GM12878 (cell line): ENCODE measurements around the gene GPR21. TPM values are rescaled to one million over a fixed set of nuclear protein-coding genes. Genes with fewer than 3 reads are reported as not detected.

Experiments
- ATAC-seq: fragments of 200-7000 bp; cut with Tn5 transposase; 3 replicates; pipeline ENCODE4 v1.9.1; 2020; ENCODE audit warnings: mild to moderate bottlenecking, moderate library complexity
- BruUV-seq: library from RNA; stranded (reverse); fragments of 400-500 nt; replicated peaks from 2 replicates; lab custom pipeline; 2021; lab: Mats Ljungman, UMichigan
- CTCF ChIA-PET: fragments of 300-600 bp; sonication (Branson Sonifier 250); formaldehyde crosslinking; extraction: SDS; loops from one replicate; lab custom pipeline; 2021; ENCODE audit warnings: inconsistent platforms; lab: Yijun Ruan, JAX
- POLR2A ChIA-PET: fragments of 350-600 bp; formaldehyde crosslinking; extraction: SDS; loops from one replicate; lab custom pipeline; 2021; ENCODE audit warnings: inconsistent platforms; lab: Charles Lee
- RAD21 ChIA-PET: fragments of 300-600 bp; sonication (Branson Sonifier 250); formaldehyde crosslinking; loops from one replicate; lab custom pipeline; 2023; ENCODE audit warnings: antibody characterized with exemption; ENCODE audit not compliant: unreplicated experiment; lab: Charles Lee
- SMC1A ChIA-PET: fragments of 300-600 bp; sonication (Branson Sonifier 250); formaldehyde crosslinking; loops from one replicate; lab custom pipeline; 2023; ENCODE audit not compliant: unreplicated experiment, uncharacterized antibody; lab: Charles Lee
- DNase-seq: peaks from one replicate; pipeline ENCODE4 v3.0.0-alpha.2; 2011; ENCODE audit warnings: low read depth, low spot score
- FAIRE-seq: peaks from 3 replicates; lab custom pipeline; 2011; peaks lifted over from hg19 to GRCh38; lab: Jason Lieb, UNC
- H2AFZ ChIP-seq: 2 replicates; pipeline ENCODE4 v1.6.0; 2011; ENCODE audit warnings: low read depth, low read length, control low read depth; ENCODE audit not compliant: control insufficient read depth
- H3K27ac ChIP-seq: 2 replicates; pipeline ENCODE4 v1.5.1; 2011; ENCODE audit warnings: control low read depth; ENCODE audit not compliant: control insufficient read depth, insufficient read depth
- H3K27me3 ChIP-seq, 2 experiments: replicated peaks in 1 of 2; 2 replicates each; pipeline versions ENCODE4 v1.6.0 to v1.6.1; 2011; ENCODE audit warnings: low read length in 1 of 2; ENCODE audit not compliant: control insufficient read depth in 2 of 2, insufficient read depth in 2 of 2
- H3K36me3 ChIP-seq, 2 experiments: 2 replicates each; pipeline ENCODE4 v1.5.1; 2011; ENCODE audit warnings: low read length in 1 of 2; ENCODE audit not compliant: control insufficient read depth in 2 of 2, insufficient read depth in 2 of 2
- H3K4me1 ChIP-seq: 2 replicates; pipeline ENCODE4 v1.6.1; 2011; ENCODE audit warnings: mild to moderate bottlenecking, low read length, moderate library complexity, mixed read lengths; ENCODE audit not compliant: control insufficient read depth, insufficient read depth
- H3K4me2 ChIP-seq: 2 replicates; pipeline ENCODE4 v1.6.0; 2011; ENCODE audit warnings: control low read depth; ENCODE audit not compliant: control insufficient read depth, insufficient read depth
- H3K4me3 ChIP-seq: fragments of 200-600 bp; sonication (generic); 2 replicates; pipeline ENCODE4 v1.5.1; 2016
- H3K79me2 ChIP-seq: 2 replicates; pipeline ENCODE4 v1.6.0; 2011; ENCODE audit warnings: low read length; ENCODE audit not compliant: control insufficient read depth, insufficient read depth
- H3K9ac ChIP-seq: 2 replicates; pipeline ENCODE4 v1.8.0; 2011; ENCODE audit warnings: low read length, control low read depth, mixed read lengths; ENCODE audit not compliant: control insufficient read depth, insufficient read depth
- H3K9me3 ChIP-seq: replicated peaks from 3 replicates; pipeline ENCODE4 v1.5.1; 2011; ENCODE audit warnings: mild to moderate bottlenecking, low read length; ENCODE audit not compliant: control insufficient read depth, insufficient read depth
- H4K20me1 ChIP-seq: 2 replicates; pipeline ENCODE4 v1.6.0; 2011; ENCODE audit not compliant: control insufficient read depth, insufficient read depth
- TBL1XR1 ChIP-seq: IDR thresholded peaks from 2 replicates; pipeline ENCODE4 v1.6.1; 2012; ENCODE audit warnings: low read depth, low read length, improper control_type of control experiment
- WGBS: methylation state at CpG from one replicate; pipeline ENCODE4 v1.1.6; 2016; ENCODE audit warnings: low lambda C conversion rate; ENCODE audit not compliant: insufficient replicate concordance, insufficient coverage; ENCODE audit errors: missing lambda C conversion rate; 5-methylcytosine and 5-hydroxymethylcytosine counted together
- in situ Hi-C: fragments of 300-500 bp; cut with MboI; formaldehyde crosslinking; loops from 9 replicates; pipeline ENCODE4 v1.14.3; 2018; ENCODE audit warnings: mixed read lengths
- intact Hi-C: fragments of 100-400 bp; cut with micrococcal nuclease; formaldehyde crosslinking; loops from one replicate; pipeline ENCODE4 v1.14.2; 2022; ENCODE audit not compliant: unreplicated experiment
- polyA plus RNA-seq, 11 experiments: library from polyadenylated mRNA; depleted of rRNA in 4 of 11; unstranded in 6 of 11; stranded (reverse) in 5 of 11; fragments of >200 nt; fragmentation: Nextera tagmentation in 4 of 11; fragmentation: Illumina TruSeq in 1 of 11; extraction: Ambion mirVana in 4 of 11; extraction: Trizol in 1 of 11; gene quantifications; 1 replicate in 1 of 11; 2 replicates in 10 of 11; pipeline versions ENCODE4 v1.2.1 to v1.2.3, GENCODE V29; 2011 to 2016; ENCODE audit warnings: inconsistent platforms in 2 of 11, missing spikeins in 2 of 11, low read depth in 1 of 11
- total RNA-seq, 4 experiments: library from RNA; depleted of rRNA in 3 of 4; stranded (reverse); fragments of >200 nt in 3 of 4; fragmentation: Illumina TruSeq in 1 of 4; extraction: Trizol in 1 of 4; gene quantifications; 2 replicates each; pipeline versions ENCODE4 v1.2.1 to v1.2.3, GENCODE V29; 2013 to 2021
- TF ChIP-seq, protein P1 (sequence below): IDR thresholded peaks from 2 replicates; pipeline ENCODE4 v1.6.1; 2011; ENCODE audit warnings: low read depth, low read length, improper control_type of control experiment, borderline replicate concordance

Gene GPR21
- total and polyA plus RNA-seq, 10 of the 15 experiments (the other 5 are each of a cell fraction or from before 2014, with no cell fraction given), result 0.09 to 1.9 (median 0.57) TPM; not detected in 4

DNA sequence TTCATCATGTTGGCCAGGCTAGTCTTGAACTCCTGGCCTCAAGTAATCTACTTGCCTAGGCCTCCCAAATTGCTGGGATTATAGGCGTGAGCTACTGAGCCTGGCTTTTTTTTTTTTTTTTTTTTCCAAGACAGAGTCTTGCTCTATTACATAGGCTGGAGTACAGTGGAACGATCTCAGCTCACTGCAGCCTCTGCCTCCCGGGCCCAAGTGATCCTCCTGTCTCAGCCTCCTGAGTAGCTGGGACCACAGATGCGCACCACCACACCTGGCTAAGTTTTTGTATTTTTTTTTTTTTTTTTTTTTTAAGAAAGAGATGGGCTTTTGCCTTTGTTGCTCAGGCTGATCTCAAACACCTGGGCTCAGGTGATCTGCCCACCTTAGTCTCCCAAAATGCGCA is 26.2 kb upstream of the GPR21 start:
- SMC1A ChIA-PET, result no interaction called here
- Histone ChIP-seq H4K20me1 (no peaks in the 10 kb centered on the region), H3K27me3 (no peaks in the 10 kb centered on the region), H3K9me3 (no peaks in the 10 kb centered on the region; the same call in 2 of the 3 replicates), H3K36me3 (peaks cover 0 to 15% of the 10 kb centered on the region in 2 experiments; a peak in 2 of 4 replicates), H3K79me2 (no peaks in the 10 kb centered on the region), H3K4me3 (no peak overlapping the region), H3K4me1 (no peaks in the 10 kb centered on the region), H3K4me2 (no peak overlapping the region), H3K27ac (no peak overlapping the region), H3K9ac (no peak overlapping the region), H2AFZ (no peak overlapping the region)
- whole genome bisulfite sequencing, result 75% methylated on average over 4 of the region's 5 CpGs
- no peak for FAIRE-seq
- CTCF ChIA-PET, result interaction anchor here (0.9 to 2.1 kb wide), 3 partner anchors 9 to 342 kb away, joined by 3 to 6 read pairs (median 5); partner anchors contain the start of gene GPR21
- ATAC-seq, result no peak
- intact Hi-C loops (no loop called here), in situ Hi-C loops (no loop called here)
- no peak for TF ChIP-seq TBL1XR1
- POLR2A ChIA-PET, result interaction anchor here (0.6 to 0.9 kb wide), 3 partner anchors 54 to 1282 kb away, joined by 4 to 6 read pairs (median 5); no protein-coding TSS in a partner anchor
- no peak for DNase-seq
- no TSS peak for BruUV-seq
- RAD21 ChIA-PET, result no interaction called here

DNA sequence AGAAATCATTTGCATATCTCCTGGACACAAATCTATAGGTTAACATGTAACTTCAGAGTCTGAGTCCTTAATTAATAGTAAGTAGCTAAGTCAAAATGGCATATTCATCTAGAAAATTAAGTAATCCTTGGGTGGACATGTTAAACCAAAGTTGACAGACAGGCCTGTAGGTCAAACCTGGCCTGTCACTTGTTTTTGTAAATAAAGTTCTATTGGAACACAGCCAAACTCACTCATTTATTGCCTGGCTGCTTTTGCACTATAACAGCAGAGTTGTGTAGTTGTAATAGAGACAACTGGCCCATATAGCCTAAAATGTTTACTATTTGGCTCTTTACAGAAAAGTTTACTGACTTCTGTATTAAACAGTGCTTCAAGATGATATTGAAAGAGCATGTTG is 24.6 kb upstream of the GPR21 start:
- H3K9ac ChIP-seq, result no peak overlapping the region
- ChIA-PET CTCF (interaction anchor here (0.6 kb wide), 1 partner anchor 18 kb away, joined by 3 read pairs; no protein-coding TSS in a partner anchor), RAD21 (no interaction called here), POLR2A (interaction anchor here (1.0 kb wide), 1 partner anchor 104 kb away, joined by 5 read pairs; the partner anchor contains the start of gene RC3H2), SMC1A (interaction anchor here (1.1 kb wide), 1 partner anchor 17 kb away, joined by 3 read pairs; no protein-coding TSS in a partner anchor)
- H3K36me3 ChIP-seq, result peaks cover 0 to 16% of the 10 kb centered on the region in 2 experiments; a peak in 2 of 4 replicates
- DNase-seq, result no peak
- no peaks in the 10 kb centered on the region for H3K27me3 ChIP-seq
- no peaks in the 10 kb centered on the region; the same call in 2 of the 3 replicates for H3K9me3 ChIP-seq
- ATAC-seq, result no peak
- in situ Hi-C loops (no loop called here), intact Hi-C loops (no loop called here)
- H3K4me1 ChIP-seq, result no peaks in the 10 kb centered on the region
- BruUV-seq, result no TSS peak
- FAIRE-seq, result no peak
- H3K79me2 ChIP-seq, result no peaks in the 10 kb centered on the region
- no peak overlapping the region for H3K4me2 ChIP-seq
- H2AFZ ChIP-seq, result no peak overlapping the region
- TF ChIP-seq, protein P1, sequence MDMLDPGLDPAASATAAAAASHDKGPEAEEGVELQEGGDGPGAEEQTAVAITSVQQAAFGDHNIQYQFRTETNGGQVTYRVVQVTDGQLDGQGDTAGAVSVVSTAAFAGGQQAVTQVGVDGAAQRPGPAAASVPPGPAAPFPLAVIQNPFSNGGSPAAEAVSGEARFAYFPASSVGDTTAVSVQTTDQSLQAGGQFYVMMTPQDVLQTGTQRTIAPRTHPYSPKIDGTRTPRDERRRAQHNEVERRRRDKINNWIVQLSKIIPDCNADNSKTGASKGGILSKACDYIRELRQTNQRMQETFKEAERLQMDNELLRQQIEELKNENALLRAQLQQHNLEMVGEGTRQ, result no peak
- no peak overlapping the region for H3K4me3 ChIP-seq
- H4K20me1 ChIP-seq, result no peaks in the 10 kb centered on the region
- no peak overlapping the region for H3K27ac ChIP-seq
